H1 (cell line): ENCODE results near the gene SESN3. TPM values are rescaled to one million over a fixed set of nuclear protein-coding genes. Genes with fewer than 3 reads are reported as not detected.

Source experiments
- CTCF ChIA-PET: fragments of 300-600 bp; sonication (Branson Sonifier 250); formaldehyde crosslinking; loops from one replicate; lab custom pipeline; 2021; ENCODE audit not compliant: partially characterized antibody; lab: Charles Lee
- POLR2A ChIA-PET: fragments of 300-600 bp; sonication (Branson Sonifier 250); formaldehyde crosslinking; loops from one replicate; lab custom pipeline; 2021; ENCODE audit warnings: inconsistent platforms; ENCODE audit not compliant: partially characterized antibody; lab: Charles Lee
- DNase-seq, 2 experiments: peaks; one replicate each; pipeline versions ENCODE4 v3.0.0 to v3.0.0-alpha.2; 2010 to 2022; ENCODE audit warnings: low spot score in 2 of 2, low read depth in 1 of 2, mixed read lengths in 1 of 2
- FAIRE-seq: peaks from 2 replicates; lab custom pipeline; 2011; peaks lifted over from hg19 to GRCh38; lab: Jason Lieb, UNC
- H2AFZ ChIP-seq: 2 replicates; pipeline ENCODE4 v1.8.1; 2012; ENCODE audit warnings: low read length, inconsistent platforms
- H2AK5ac ChIP-seq: 2 replicates; pipeline ENCODE4 v1.6.1; 2013; ENCODE audit warnings: low read depth, low read length
- H2BK120ac ChIP-seq: replicated peaks from 2 replicates; pipeline ENCODE3; 2013; ENCODE audit warnings: low read depth, low read length, inconsistent platforms
- H2BK12ac ChIP-seq: 2 replicates; pipeline ENCODE4 v1.6.1; 2013; ENCODE audit warnings: low read depth, low read length
- H2BK15ac ChIP-seq: 2 replicates; pipeline ENCODE4 v1.6.1; 2013; ENCODE audit warnings: low read length
- H2BK20ac ChIP-seq: 2 replicates; pipeline ENCODE4 v1.6.1; 2013; ENCODE audit warnings: low read length
- H2BK5ac ChIP-seq: 2 replicates; pipeline ENCODE4 v1.6.1; 2013; ENCODE audit warnings: low read depth, low read length
- H3K14ac ChIP-seq: 2 replicates; pipeline ENCODE4 v1.6.1; 2013; ENCODE audit warnings: inconsistent platforms; ENCODE audit not compliant: insufficient read length
- H3K18ac ChIP-seq: 2 replicates; pipeline ENCODE4 v1.6.1; 2013; ENCODE audit warnings: low read length; ENCODE audit errors: extremely low read depth
- H3K23ac ChIP-seq: 2 replicates; pipeline ENCODE4 v1.6.1; 2013; ENCODE audit warnings: inconsistent platforms; ENCODE audit not compliant: insufficient read length
- H3K23me2 ChIP-seq: 2 replicates; pipeline ENCODE4 v1.6.1; 2013; ENCODE audit warnings: low read depth, low read length
- H3K27ac ChIP-seq: 2 replicates; pipeline ENCODE4 v1.6.1; 2011; ENCODE audit warnings: low read depth, low read length, inconsistent platforms
- H3K27me3 ChIP-seq, 4 experiments: replicated peaks in 1 of 4; 1 replicate in 1 of 4; 2 replicates in 3 of 4; pipeline versions ENCODE4 v1.6.1 to v1.8.1; 2011 to 2013; ENCODE audit warnings: low read length in 3 of 4, mild to moderate bottlenecking in 3 of 4, inconsistent platforms in 2 of 4, mixed read lengths in 2 of 4, moderate library complexity in 1 of 4; ENCODE audit not compliant: control insufficient read depth in 3 of 4, insufficient read depth in 3 of 4; ENCODE audit errors: extremely low read depth in 1 of 4
- H3K36me3 ChIP-seq, 4 experiments: 2 replicates each; pipeline versions ENCODE4 v1.6.1 to v1.8.1; 2011 to 2013; ENCODE audit warnings: mild to moderate bottlenecking in 4 of 4, low read length in 3 of 4, moderate library complexity in 2 of 4, control low read depth in 1 of 4, inconsistent platforms in 1 of 4; ENCODE audit not compliant: insufficient read depth in 4 of 4, control insufficient read depth in 2 of 4
- H3K4ac ChIP-seq: replicated peaks from 2 replicates; pipeline ENCODE3; 2013; ENCODE audit warnings: low read length, low read depth, mixed read lengths, inconsistent platforms; ENCODE audit not compliant: insufficient read length
- H3K4me1 ChIP-seq, 4 experiments: replicated peaks in 1 of 4; 1 replicate in 1 of 4; 2 replicates in 3 of 4; pipeline versions ENCODE4 v1.6.1 to v1.8.1; 2011 to 2013; ENCODE audit warnings: low read length in 3 of 4, inconsistent platforms in 2 of 4, mixed read lengths in 1 of 4; ENCODE audit not compliant: insufficient read depth in 4 of 4, control insufficient read depth in 3 of 4
- H3K4me2 ChIP-seq, 2 experiments: 2 replicates each; pipeline versions ENCODE4 v1.6.1 to v1.8.1; 2011 to 2013; ENCODE audit warnings: low read depth in 2 of 2, low read length in 2 of 2, control low read depth in 1 of 2, inconsistent platforms in 1 of 2, mild to moderate bottlenecking in 1 of 2; ENCODE audit not compliant: insufficient read depth in 1 of 2
- H3K4me3 ChIP-seq, 4 experiments: fragments of 200-600, 300-600 bp in 1 of 4; sonication (generic), shearing (Covaris generic), sonication (Bioruptor Twin) in 1 of 4; 2 replicates each; pipeline versions ENCODE4 v1.5.1 to v1.8.1; 2011 to 2016; ENCODE audit warnings: low read length in 4 of 4, low read depth in 3 of 4, control low read depth in 2 of 4, inconsistent platforms in 2 of 4, mild to moderate bottlenecking in 2 of 4, mixed read lengths in 1 of 4, moderate library complexity in 1 of 4; ENCODE audit not compliant: insufficient read depth in 2 of 4; ENCODE audit errors: extremely low read depth in 1 of 4
- H3K56ac ChIP-seq: replicated peaks from 2 replicates; pipeline ENCODE3; 2013; ENCODE audit warnings: low read depth, mild to moderate bottlenecking, mixed read lengths, low read length, inconsistent platforms; ENCODE audit not compliant: insufficient read length
- H3K79me1 ChIP-seq: 2 replicates; pipeline ENCODE4 v1.6.1; 2013; ENCODE audit warnings: low read depth, low read length, control low read depth
- H3K79me2 ChIP-seq, 2 experiments: 2 replicates each; pipeline versions ENCODE4 v1.6.1 to v1.8.1; 2012 to 2013; ENCODE audit warnings: low read length in 2 of 2, mild to moderate bottlenecking in 2 of 2, inconsistent platforms in 1 of 2; ENCODE audit not compliant: insufficient read depth in 2 of 2, control insufficient read depth in 1 of 2
- H3K9ac ChIP-seq, 4 experiments: replicated peaks in 1 of 4; 1 replicate in 1 of 4; 2 replicates in 3 of 4; pipeline versions ENCODE4 v1.6.1 to v1.8.1; 2011 to 2013; ENCODE audit warnings: low read depth in 3 of 4, low read length in 3 of 4, control low read depth in 2 of 4, mild to moderate bottlenecking in 2 of 4, moderate library complexity in 2 of 4, inconsistent platforms in 1 of 4; ENCODE audit errors: extremely low read depth in 1 of 4
- H3K9me3 ChIP-seq, 2 experiments: 2 replicates each; pipeline versions ENCODE4 v1.6.1 to v1.8.1; 2012 to 2013; ENCODE audit warnings: mild to moderate bottlenecking in 2 of 2, moderate library complexity in 2 of 2, control low read depth in 1 of 2, inconsistent platforms in 1 of 2, low read depth in 1 of 2, low read length in 1 of 2, mixed read lengths in 1 of 2; ENCODE audit not compliant: insufficient read depth in 2 of 2
- H4K20me1 ChIP-seq, 2 experiments: replicated peaks in 1 of 2; 2 replicates each; pipeline versions ENCODE3 to v1.8.1; 2011 to 2013; ENCODE audit warnings: inconsistent platforms in 2 of 2, low read length in 2 of 2, mild to moderate bottlenecking in 1 of 2; ENCODE audit not compliant: insufficient read depth in 2 of 2, control insufficient read depth in 1 of 2
- H4K5ac ChIP-seq: 2 replicates; pipeline ENCODE4 v1.6.1; 2013; ENCODE audit warnings: low read length, low read depth, mixed read lengths, inconsistent platforms; ENCODE audit not compliant: insufficient read length
- H4K8ac ChIP-seq: 2 replicates; pipeline ENCODE4 v1.8.0; 2013; ENCODE audit warnings: mild to moderate bottlenecking, moderate library complexity, low read length, inconsistent platforms; ENCODE audit not compliant: insufficient read depth; ENCODE audit errors: extremely low read depth
- H4K91ac ChIP-seq: replicated peaks from 2 replicates; pipeline ENCODE3; 2013; ENCODE audit warnings: low read length, mixed read lengths, inconsistent platforms; ENCODE audit not compliant: insufficient read length
- BACH1 ChIP-seq: IDR thresholded peaks from 2 replicates; pipeline ENCODE4 v1.6.1; 2012; ENCODE audit warnings: low read length, improper control_type of control experiment
- E2F6 ChIP-seq: IDR thresholded peaks from 2 replicates; pipeline ENCODE4 v1.6.1; 2012; ENCODE audit warnings: inconsistent platforms
- GABPA ChIP-seq: IDR thresholded peaks from 2 replicates; pipeline ENCODE4 v1.6.1; 2011; ENCODE audit warnings: mild to moderate bottlenecking, low read length, moderate library complexity, borderline replicate concordance; ENCODE audit not compliant: insufficient read depth
- JUND ChIP-seq: IDR thresholded peaks from 2 replicates; pipeline ENCODE4 v1.6.1; 2011; ENCODE audit warnings: mild to moderate bottlenecking, improper control_type of control experiment, low read length
- KDM5A ChIP-seq: fragments of 200-600 bp; IDR thresholded peaks from 2 replicates; pipeline ENCODE4 v1.7.1; 2012; ENCODE audit warnings: mild to moderate bottlenecking, low read length, inconsistent platforms, mixed read lengths
- MAX ChIP-seq: IDR thresholded peaks from 2 replicates; pipeline ENCODE4 v1.6.1; 2012; ENCODE audit warnings: inconsistent platforms
- POLR2A ChIP-seq, 2 experiments: IDR thresholded peaks; 1 replicate in 1 of 2; 2 replicates in 1 of 2; pipeline ENCODE4 v1.6.1; 2011; ENCODE audit warnings: low read depth in 2 of 2, low read length in 2 of 2, mild to moderate bottlenecking in 2 of 2; ENCODE audit errors: control extremely low read depth in 1 of 2
- RAD21 ChIP-seq, 2 experiments: IDR thresholded peaks in 1 of 2; conservative IDR thresholded peaks in 1 of 2; 2 replicates each; pipeline ENCODE4 v1.6.1; 2011; ENCODE audit warnings: low read depth in 2 of 2, low read length in 2 of 2, improper control_type of control experiment in 1 of 2, inconsistent platforms in 1 of 2, mild to moderate bottlenecking in 1 of 2, moderate library complexity in 1 of 2
- RNF2 ChIP-seq: fragments of 200-900, 300-1000 bp; sonication (generic); IDR thresholded peaks from 2 replicates; pipeline ENCODE4 v1.7.1; 2016; ENCODE audit warnings: borderline replicate concordance, low read depth, mild to moderate bottlenecking, antibody characterized with exemption, low read length; ENCODE audit not compliant: poor library complexity, severe bottlenecking; ENCODE audit errors: missing control alignments
- SP1 ChIP-seq: IDR thresholded peaks from 2 replicates; pipeline ENCODE4 v1.6.1; 2011; ENCODE audit warnings: low read depth, low read length
- WGBS, 2 experiments: shearing (Covaris generic) in 1 of 2; methylation state at CpG; one replicate each; pipeline versions ENCODE4 v1.1.6 to v1.1.7; 2013 to 2015; ENCODE audit warnings: low lambda C conversion rate in 2 of 2, mixed read lengths in 2 of 2, inconsistent platforms in 1 of 2, low coverage in 1 of 2, missing lambda C conversion rate in 1 of 2; ENCODE audit not compliant: insufficient replicate concordance in 2 of 2, insufficient coverage in 1 of 2, insufficient read length in 1 of 2; ENCODE audit errors: extremely low coverage in 1 of 2, missing lambda C conversion rate in 1 of 2; 5-methylcytosine and 5-hydroxymethylcytosine counted together
- polyA plus RNA-seq, 7 experiments: library from polyadenylated mRNA; depleted of rRNA in 3 of 7; stranded (reverse) in 5 of 7; unstranded in 2 of 7; fragments of >200 nt in 5 of 7; fragments of 200-250 nt in 2 of 7; gene quantifications; 1 replicate in 5 of 7; 2 replicates in 1 of 7; 4 replicates in 1 of 7; pipeline versions ENCODE4 v1.2.1 to v1.2.3, GENCODE V29; 2011 to 2013; ENCODE audit warnings: missing spikeins in 2 of 7, mixed read lengths in 2 of 7
- total RNA-seq: library from RNA; stranded (reverse); fragmentation: NEBNext Ultra II Directional; extraction: Animal tissue kit (Norgen Biotek cat#: 25700); gene quantifications from 2 replicates; pipeline ENCODE4 v1.2.1, GENCODE V29; 2021

Gene SESN3
- total and polyA plus RNA-seq, 2 of the 8 experiments (the other 6 are each of a cell fraction or from before 2014, with no cell fraction given): 10.2 to 31.1 TPM

GRCh38 chr11:95248666-95249467 is 17.9 kb upstream of the SESN3 start:
- Histone ChIP-seq H3K14ac (no peak overlapping the region), H3K79me2 (no peaks in the 10 kb centered on the region), H2BK12ac (peak overlapping the region; percentile 93), H3K9me3 (no peaks in the 10 kb centered on the region), H3K4me1 (peaks cover 7 to 21% (median 11%) of the 10 kb centered on the region in 4 experiments; a peak in 6 of 7 replicates), H4K20me1 (no peaks in the 10 kb centered on the region), H3K36me3 (no peaks in the 10 kb centered on the region), H2BK120ac (no peak overlapping the region), H4K8ac (no peak overlapping the region), H4K5ac (no peak overlapping the region), H3K4me3 (no peak overlapping the region), H3K18ac (peak overlapping the region; percentile 94; the same call in 1 of the 2 replicates), H2AFZ (peak overlapping the region; percentile 92), H2BK5ac (peak overlapping the region; percentile 28; the same call in 1 of the 2 replicates), H3K56ac (no peak overlapping the region), H2BK20ac (peak overlapping the region; percentile 88; the same call in 1 of the 2 replicates), H3K27ac (no peak overlapping the region), H2BK15ac (peak overlapping the region; percentile 36; the same call in 1 of the 2 replicates), H3K9ac (no peak overlapping the region; a peak in 1 of 7 replicates), H3K27me3 (no peaks in the 10 kb centered on the region; a peak in 1 of 7 replicates), H4K91ac (no peak overlapping the region), H3K4ac (no peak overlapping the region), H2AK5ac (no peak overlapping the region), H3K23me2 (no peaks in the 10 kb centered on the region), H3K4me2 (peak overlapping the region; percentile 24 to 51; a peak in 3 of 4 replicates), H3K23ac (no peak overlapping the region), H3K79me1 (no peaks in the 10 kb centered on the region)
- 65% methylated on average over 3 of the region's 4 CpGs; no CpG with 5 or more reads in 1 of the 2 experiments for WGBS, 2 experiments
- CTCF ChIA-PET: interaction anchor here (0.7 to 2.8 kb wide), 5 partner anchors 14 to 96 kb away, joined by 3 to 9 read pairs (median 3); no protein-coding TSS in a partner anchor
- FAIRE-seq: peak; percentile 69
- POLR2A ChIA-PET: no interaction called here
- DNase-seq: no peak
- TF ChIP-seq MAX (peak; percentile 55), SP1 (no peak; the same call in 1 of the 2 replicates), RAD21 (IDR thresholded peaks at IDR 0.05 in 1 of 2, conservative IDR thresholded peaks at IDR 0.05 in 1 of 2; ENCODE audit: low read depth in 2 of 2, low read length in 2 of 2) (no peak; a peak in 1 of 4 replicates), KDM5A (no peak), POLR2A (IDR thresholded peaks at IDR 0.05; ENCODE audit: control extremely low read depth in 1 of 2, low read depth in 2 of 2, low read length in 2 of 2) (peak in 1 of 2 experiments; percentile 21; a peak in 1 of 3 replicates), GABPA (no peak), E2F6 (no peak), JUND (no peak), RNF2 (no peak), BACH1 (no peak)
